NB4 (cell line): ENCODE results near the gene KCNQ1.

Source experiments
- POLR2A ChIP-seq: IDR thresholded peaks from 2 replicates; pipeline ENCODE4 v1.6.1; 2011; ENCODE audit warnings: mild to moderate bottlenecking; ENCODE audit not compliant: insufficient read length; ENCODE audit errors: extremely low read depth
- TF ChIP-seq, protein P1 (sequence below): IDR thresholded peaks from one replicate; pipeline ENCODE4 v1.5.1; 2012; ENCODE audit warnings: low read depth, low read length

DNA sequence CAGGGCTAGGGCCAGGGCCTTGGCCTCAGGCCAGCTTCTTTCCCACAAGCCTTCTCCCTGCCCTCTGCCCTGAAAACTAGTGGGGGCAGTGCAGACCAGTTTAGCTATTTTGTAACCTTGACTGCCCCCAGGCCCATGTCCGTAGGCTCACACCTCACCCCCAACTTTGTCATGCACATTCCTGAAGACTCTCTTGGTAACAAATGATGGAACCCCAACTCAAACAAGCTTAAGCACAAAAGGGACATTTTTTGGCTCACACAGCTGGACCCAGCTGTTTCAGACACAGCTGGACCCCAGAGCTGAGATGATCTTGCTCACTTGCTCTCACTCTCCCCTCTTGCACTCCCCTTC is 208.4 kb downstream of the KCNQ1 start:
- TF ChIP-seq, protein P1, sequence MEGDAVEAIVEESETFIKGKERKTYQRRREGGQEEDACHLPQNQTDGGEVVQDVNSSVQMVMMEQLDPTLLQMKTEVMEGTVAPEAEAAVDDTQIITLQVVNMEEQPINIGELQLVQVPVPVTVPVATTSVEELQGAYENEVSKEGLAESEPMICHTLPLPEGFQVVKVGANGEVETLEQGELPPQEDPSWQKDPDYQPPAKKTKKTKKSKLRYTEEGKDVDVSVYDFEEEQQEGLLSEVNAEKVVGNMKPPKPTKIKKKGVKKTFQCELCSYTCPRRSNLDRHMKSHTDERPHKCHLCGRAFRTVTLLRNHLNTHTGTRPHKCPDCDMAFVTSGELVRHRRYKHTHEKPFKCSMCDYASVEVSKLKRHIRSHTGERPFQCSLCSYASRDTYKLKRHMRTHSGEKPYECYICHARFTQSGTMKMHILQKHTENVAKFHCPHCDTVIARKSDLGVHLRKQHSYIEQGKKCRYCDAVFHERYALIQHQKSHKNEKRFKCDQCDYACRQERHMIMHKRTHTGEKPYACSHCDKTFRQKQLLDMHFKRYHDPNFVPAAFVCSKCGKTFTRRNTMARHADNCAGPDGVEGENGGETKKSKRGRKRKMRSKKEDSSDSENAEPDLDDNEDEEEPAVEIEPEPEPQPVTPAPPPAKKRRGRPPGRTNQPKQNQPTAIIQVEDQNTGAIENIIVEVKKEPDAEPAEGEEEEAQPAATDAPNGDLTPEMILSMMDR = no peak
- TF ChIP-seq POLR2A = no peak
